Limb (tissue), 2 donors: ENCODE results near the gene TULP4.
"Not testable (repeated sequence)": the region's sequence is repeated elsewhere in the genome, so short reads cannot be mapped to it uniquely, and the experiment has no call there.

Source experiments
- DNase-seq, 2 donors: peaks; one replicate each; pipeline ENCODE4 v3.0.0-alpha.2; 2016; ENCODE audit errors: extremely low spot score in 2 of 2

Gene TULP4

GRCh38 chr6:158328952-158329351 is 16.7 kb downstream of the TULP4 start:
- no peak for DNase-seq

- DNase-seq: no peak
Measured at GRCh38 chr6:158329531-158329930, 17.3 kb downstream of the TULP4 start.

DNA sequence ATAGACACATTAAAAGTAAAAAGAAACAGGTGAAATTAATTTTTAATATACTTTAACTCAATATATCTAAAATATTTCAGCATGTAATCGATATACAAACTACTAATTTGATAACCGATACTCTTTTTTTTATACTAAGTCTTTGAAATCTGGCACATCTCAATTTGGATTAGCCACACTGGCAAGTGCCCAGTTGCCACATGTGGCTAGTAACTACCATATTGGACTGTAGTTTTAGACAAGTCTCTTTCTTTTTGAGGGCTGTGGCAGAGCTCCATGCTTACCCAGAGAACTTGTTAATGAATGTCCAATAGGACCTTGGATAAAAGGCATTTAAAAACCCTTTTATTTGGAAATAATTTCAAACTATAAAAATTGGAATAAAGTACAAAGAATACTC is 17.8 kb downstream of the TULP4 start:
- DNase-seq: no peak

GRCh38 chr6:158332237-158332636 is 20.0 kb downstream of the TULP4 start:
- no peak for DNase-seq

GRCh38 chr6:158333094-158333493 is 20.8 kb downstream of the TULP4 start:
- no peak for DNase-seq

- no peak for DNase-seq
Measured at GRCh38 chr6:158334534-158334933, 22.3 kb downstream of the TULP4 start.

GRCh38 chr6:158337332-158337731 is 25.1 kb downstream of the TULP4 start:
- no peak for DNase-seq

DNA sequence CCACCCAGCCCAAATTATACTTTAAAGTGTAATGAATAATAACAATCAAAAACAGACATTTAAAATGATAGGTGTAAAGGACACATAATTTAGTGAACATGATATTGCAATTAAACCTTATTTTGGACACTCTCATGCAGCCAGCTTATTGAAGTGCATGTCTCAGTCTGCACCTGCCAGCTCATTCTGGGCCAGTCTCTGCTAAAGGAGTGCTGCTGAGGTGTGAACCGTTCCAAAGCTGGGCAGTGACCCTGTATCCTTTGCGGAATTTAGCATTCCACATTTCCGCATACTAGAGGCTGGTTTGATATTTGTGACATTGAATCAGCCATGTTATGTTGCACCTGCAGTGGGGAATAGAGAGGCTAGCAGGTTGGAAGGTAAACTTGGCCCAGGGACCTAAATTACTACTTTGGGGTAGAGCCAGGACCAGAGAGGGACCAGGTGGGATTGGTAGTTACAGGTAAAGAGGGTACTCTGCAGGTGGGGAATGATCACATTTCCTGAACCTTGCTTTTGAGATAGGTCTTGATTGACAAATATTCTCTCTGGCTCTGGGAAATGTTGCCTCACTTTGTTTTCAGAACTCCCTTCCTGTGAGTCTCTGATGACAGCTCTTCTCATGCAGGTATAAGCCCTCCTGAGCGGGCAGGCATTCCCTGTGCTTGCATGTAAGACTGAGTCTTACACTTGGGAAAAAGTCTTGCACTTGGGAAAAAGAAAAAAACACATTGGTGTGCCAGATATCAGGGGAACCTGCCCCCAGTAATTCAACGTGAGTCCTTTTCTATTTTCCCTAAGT is 26.2 kb downstream of the TULP4 start:
- DNase-seq: no peak

GRCh38 chr6:158339197-158339596 is 26.9 kb downstream of the TULP4 start:
- DNase-seq: not testable (repeated sequence)

DNA sequence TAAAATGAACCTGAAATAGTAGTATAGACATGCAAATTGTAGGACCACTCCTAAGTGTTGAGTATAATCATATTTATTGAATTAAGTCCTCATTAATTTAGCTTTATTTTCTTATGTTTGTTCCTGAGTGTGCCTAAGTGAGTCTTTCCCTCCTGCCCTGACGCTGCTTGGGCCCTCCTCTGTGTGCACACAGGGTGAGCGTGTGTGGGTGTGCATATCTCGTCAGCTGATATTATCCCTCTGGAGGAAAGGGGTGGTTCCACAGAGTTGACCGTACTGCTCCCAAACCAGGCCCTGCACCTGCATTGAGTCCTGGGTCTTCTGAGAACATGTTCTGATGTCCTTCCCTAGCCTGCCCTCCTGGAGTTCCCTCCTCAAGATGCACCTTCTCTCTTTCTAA is 28.0 kb downstream of the TULP4 start:
- DNase-seq: no peak

- DNase-seq: no peak
Measured at GRCh38 chr6:158344534-158344933, 32.3 kb downstream of the TULP4 start.

DNA sequence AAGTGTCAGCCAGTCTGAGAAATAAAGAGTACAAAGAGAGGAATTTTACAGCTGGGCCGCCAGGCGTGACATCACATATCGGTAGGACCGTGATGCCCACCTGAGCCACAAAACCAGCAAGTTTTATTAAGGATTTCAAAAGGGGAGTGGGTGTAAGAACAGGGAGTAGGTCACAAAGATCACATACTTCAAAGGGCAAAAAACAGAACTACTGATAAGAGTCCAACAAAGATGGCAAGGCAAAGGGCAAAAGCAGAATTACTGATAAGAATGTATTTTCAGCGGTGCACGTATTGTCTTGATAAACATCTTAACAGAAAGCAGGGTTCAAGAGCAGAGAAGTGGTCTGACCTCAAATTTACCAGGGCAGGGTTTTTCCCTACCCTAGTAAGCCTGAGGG is 33.2 kb downstream of the TULP4 start:
- not testable (repeated sequence) for DNase-seq

DNA sequence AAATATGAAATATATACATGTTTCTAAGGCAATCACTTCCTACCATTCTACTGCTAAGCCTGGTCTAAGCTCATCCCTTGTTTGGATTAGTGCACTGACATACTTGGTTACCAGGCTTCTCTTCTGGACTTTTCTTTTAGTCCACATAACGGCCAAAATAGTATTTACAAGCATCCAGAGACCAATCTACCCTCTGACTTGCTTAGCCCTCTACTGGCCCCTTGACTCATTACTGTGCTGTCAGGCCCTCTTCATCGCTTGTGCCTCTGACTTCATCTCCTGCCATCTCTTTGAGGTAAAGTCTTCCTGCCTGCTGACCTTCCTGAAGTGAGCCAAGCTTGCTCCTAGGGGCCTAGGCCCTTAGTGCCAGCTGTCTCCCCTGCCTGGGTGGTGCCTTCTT is 35.1 kb downstream of the TULP4 start:
- no peak for DNase-seq

GRCh38 chr6:158348737-158349504 is 36.7 kb downstream of the TULP4 start:
- not testable (repeated sequence) for DNase-seq

- not testable (repeated sequence) for DNase-seq
Measured at GRCh38 chr6:158349505-158350275, 37.4 kb downstream of the TULP4 start.

- not testable (repeated sequence) for DNase-seq
Measured at GRCh38 chr6:158350731-158351130, 38.5 kb downstream of the TULP4 start.

DNA sequence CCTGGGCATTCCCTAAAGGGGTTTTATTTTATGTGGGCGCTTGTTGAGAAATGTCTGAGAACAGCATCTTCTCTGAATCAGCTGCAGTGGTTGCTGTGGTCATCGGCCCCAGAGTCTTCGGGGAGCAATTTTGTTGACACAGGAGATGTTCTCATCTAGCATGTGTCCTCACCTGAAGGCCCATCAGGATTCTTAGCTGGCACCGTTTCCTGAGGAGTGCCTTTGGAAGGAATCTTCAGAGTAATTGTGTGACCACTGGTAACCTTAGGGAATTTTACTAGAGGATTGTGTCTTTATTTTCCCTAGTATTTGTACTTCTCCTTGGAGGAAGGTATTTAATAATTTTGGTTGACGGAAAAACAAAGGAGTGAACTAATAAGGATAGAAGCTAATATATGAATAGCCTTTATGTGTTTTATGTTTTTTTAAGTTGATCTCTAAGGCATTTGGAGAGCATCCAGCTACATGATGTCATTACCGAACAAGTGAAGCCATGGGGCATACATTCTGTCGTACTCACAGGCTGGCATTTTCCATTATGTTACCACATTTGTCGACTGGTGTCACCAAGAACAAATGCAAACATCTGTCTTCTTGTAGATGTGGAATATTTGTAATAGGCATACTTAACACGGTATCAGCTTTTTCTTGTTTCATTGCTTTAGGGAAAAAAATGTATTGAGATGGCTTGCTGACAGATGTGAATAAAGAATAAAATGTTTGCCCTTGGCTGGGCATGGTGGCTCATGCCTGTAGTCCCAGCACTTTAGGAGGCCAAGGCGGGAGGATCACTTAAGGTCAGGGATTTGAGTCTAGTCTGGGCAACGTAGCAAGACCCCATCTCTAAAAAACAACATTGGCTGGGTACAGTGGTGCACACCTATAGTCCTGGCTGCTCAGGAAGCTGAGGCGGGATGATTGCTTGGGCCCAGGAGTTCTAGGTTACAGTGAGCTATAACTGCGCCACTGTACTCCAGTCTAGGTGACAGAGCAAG is 41.9 kb downstream of the TULP4 start:
- DNase-seq: peak in 1 of 2 donors; percentile 23

DNA sequence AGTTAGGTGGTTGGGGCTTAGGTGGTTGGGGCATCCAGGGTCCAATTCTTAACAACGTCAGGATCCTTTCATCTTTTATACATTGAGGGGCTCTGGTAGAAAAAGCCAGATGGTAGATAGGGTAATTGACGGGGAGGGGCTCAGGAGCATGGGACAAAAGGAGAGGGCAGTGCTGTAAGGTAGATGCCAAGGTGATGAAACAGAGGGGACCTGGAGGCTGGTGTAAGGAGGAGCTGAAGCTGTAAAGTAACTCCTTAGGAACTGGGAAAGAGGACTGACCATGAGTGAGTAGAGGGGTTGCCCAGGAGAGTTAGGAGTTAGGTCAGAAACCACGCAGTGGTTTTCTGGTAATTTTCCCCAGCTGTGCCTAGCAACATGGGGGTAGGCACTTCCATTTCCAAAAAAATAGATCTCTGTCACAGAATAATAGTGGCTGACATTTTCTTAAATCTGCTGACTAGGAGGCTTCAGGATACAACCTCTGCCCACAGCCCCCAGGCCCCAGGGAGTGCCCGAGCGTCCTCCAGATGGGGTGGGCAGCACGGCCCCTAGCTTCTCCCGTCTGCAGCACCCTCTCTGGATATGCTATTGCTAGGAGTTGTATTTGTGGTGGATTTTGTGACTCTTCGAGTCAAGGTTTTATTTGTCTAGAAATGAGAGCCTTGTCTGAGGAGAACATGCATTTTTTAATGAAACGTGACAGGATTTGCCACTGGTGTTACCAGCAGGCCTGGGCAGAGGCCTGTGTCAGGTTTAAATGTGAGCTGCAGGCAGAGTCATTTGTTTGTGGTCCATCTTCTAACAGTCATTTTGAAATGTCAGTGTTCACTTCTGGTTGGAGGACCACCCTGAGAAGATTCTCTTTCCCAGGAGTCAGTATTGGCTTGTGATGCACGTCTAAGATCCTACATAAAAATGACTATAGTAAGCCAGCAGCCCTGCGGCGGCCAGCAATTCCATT is 44.6 kb downstream of the TULP4 start:
- no peak for DNase-seq

GRCh38 chr6:158357570-158358216 is 45.4 kb downstream of the TULP4 start:
- no peak for DNase-seq
